Peyer's patch (tissue), 4 donors: ENCODE results near the gene BRPF1. TPM values are rescaled to one million over a fixed set of nuclear protein-coding genes. Genes with fewer than 3 reads are reported as not detected.

Experiments
- DNase-seq, 3 donors: peaks; one replicate each; pipeline ENCODE4 v3.0.0-alpha.2; 2017 to 2019
- H3K27ac ChIP-seq, 4 donors: fragments of 200-600 bp; sonication (generic); one replicate each; pipeline ENCODE4 v1.5.1; 2016 to 2019
- H3K27me3 ChIP-seq, 2 donors: fragments of 200-600 bp; sonication (generic); one replicate each; pipeline ENCODE4 v1.5.1; 2019
- H3K36me3 ChIP-seq, 3 donors: fragments of 200-600 bp; sonication (generic); one replicate each; pipeline ENCODE4 v1.5.1; 2016 to 2019
- H3K4me1 ChIP-seq, 4 donors: fragments of 200-600 bp; sonication (generic); one replicate each; pipeline ENCODE4 v1.5.1; 2016 to 2019
- H3K4me3 ChIP-seq, 4 donors: fragments of 200-600 bp; sonication (generic); 1 replicate in 3 of 4; 2 replicates in 1 of 4; pipeline ENCODE4 v1.5.1; 2016 to 2019; ENCODE audit warnings: mild to moderate bottlenecking in 1 of 4
- H3K9me3 ChIP-seq, 4 donors: fragments of 200-600 bp; sonication (generic); one replicate each; pipeline ENCODE4 v1.5.1; 2016 to 2019; ENCODE audit warnings: mild to moderate bottlenecking in 1 of 4
- POLR2A ChIP-seq, 2 donors: fragments of 450-650 bp; IDR thresholded peaks; one replicate each; pipeline ENCODE4 v1.5.1; 2017; ENCODE audit warnings: antibody characterized with exemption in 2 of 2, mild to moderate bottlenecking in 2 of 2, moderate library complexity in 2 of 2
- total RNA-seq, 4 donors: library from RNA; depleted of rRNA; stranded (reverse); fragments of >200 nt; gene quantifications; one replicate each; pipeline ENCODE4 v1.1.0, GENCODE V29; 2016
- TF ChIP-seq, protein P1 (sequence below), 6 experiments: fragments of 450-650 bp in 4 of 6; fragments of 200-600 bp in 2 of 6; sonication (generic) in 1 of 6; IDR thresholded peaks; one replicate each; pipeline ENCODE4 v1.5.1; 2017 to 2019; ENCODE audit warnings: antibody characterized with exemption in 6 of 6, mild to moderate bottlenecking in 3 of 6, moderate library complexity in 1 of 6

BRPF1 gene
- total RNA-seq, 4 donors from 2014 or later = 16.8 to 43.7 (median 25.6) TPM

DNA sequence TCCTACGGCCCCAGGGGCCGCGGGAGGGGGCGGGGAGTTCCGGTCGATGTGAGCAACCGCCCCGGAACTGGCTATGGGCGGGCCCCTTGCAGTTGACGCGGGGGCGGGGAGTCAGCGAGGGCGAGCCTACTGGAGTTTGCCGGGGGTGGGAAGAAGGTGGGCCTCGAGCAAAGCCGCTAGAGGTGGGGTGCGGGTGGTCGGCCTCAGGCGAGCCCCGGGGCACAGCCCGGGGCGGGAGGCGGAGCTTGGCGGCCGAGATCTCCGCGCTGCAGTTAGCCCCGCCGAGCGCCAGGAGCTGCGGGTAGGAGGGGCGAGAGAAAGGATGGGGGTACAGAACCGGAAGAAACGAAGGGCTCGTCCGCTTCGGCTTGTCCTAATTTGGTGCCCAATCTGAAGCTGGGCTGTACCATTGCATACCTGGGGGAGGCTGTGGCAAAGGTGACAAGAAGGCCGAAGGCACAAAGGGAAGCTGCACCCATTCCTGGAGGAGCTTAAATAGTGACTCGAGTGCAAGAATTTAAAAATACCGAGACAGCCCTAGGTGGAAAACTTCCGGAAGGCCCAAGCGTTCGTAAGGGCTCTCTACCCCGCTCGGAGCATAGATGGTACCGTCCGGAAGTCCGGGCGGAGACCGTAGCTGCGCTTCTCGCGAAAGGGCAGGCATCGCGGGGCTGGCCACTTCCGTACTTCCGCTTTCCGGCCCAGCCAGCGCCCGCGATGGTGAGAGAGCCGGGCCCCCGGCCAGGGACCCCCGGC lies 61.0 kb downstream of the BRPF1 start, which contains the start of the genes ARPC4 and TADA3:
TSS of gene ARPC4 (plus strand) at position 678 of the 756 bp plus-strand sequence. CDS start at position 718, 40 bp downstream.
TSS of gene TADA3 (minus strand) at position 69 of the 756 bp plus-strand sequence. CDS start 1,007 bp downstream, outside the sequence.
- peak; percentile 44 to 59 for TF ChIP-seq POLR2A (IDR thresholded peaks at IDR 0.05)
- TF ChIP-seq, protein P1, sequence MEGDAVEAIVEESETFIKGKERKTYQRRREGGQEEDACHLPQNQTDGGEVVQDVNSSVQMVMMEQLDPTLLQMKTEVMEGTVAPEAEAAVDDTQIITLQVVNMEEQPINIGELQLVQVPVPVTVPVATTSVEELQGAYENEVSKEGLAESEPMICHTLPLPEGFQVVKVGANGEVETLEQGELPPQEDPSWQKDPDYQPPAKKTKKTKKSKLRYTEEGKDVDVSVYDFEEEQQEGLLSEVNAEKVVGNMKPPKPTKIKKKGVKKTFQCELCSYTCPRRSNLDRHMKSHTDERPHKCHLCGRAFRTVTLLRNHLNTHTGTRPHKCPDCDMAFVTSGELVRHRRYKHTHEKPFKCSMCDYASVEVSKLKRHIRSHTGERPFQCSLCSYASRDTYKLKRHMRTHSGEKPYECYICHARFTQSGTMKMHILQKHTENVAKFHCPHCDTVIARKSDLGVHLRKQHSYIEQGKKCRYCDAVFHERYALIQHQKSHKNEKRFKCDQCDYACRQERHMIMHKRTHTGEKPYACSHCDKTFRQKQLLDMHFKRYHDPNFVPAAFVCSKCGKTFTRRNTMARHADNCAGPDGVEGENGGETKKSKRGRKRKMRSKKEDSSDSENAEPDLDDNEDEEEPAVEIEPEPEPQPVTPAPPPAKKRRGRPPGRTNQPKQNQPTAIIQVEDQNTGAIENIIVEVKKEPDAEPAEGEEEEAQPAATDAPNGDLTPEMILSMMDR (IDR thresholded peaks at IDR 0.05) = peak in 3 of 6 experiments; percentile 33 to 44 (median 38)
- Histone ChIP-seq H3K4me1 (peaks cover 0 to 31% (median 13%) of the 10 kb centered on the region in 4 donors), H3K36me3 (peaks cover 0 to 48% (median 0%) of the 10 kb centered on the region in 3 donors), H3K27ac (peak within 1 kb of the TSS; percentile 94 to 97 (median 96)), H3K27me3 (no peaks in the 10 kb centered on the region), H3K9me3 (no peaks in the 10 kb centered on the region), H3K4me3 (peak within 1 kb of the TSS; percentile 81 to 94 (median 89))
- DNase-seq = peak; percentile 95 to 97 (median 95)

DNA sequence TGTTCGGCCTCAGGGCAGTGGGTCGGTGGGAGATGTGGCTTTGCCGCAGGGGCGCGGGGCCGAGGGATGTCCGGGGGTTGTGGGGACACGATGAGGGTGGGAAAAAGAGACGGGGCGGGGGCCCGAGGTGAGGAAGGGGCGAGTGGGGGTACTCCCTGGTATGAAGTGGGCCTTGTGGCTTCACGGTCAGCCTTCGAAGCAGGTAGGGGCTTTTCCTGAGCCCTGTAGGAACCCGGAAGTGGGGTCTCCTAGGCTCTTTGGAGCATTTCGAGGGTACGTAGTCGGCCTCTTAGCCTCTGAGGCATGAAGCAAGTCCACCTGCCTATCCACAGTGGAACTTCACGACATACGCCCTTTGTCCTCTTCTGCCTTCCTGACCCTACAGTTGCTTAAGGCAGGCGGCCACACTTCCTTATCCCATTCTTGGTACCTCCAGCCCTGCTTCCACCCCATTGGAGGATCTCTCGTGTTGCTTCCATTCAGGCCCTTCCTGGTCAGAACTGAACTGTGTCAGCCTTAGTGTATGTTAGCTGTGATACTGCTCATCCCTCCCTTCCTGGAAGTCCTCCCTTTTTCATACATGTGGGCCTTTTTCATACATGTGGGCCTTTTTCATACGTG lies 61.7 kb downstream of the BRPF1 start:
- no peak for TF ChIP-seq POLR2A (IDR thresholded peaks at IDR 0.05)
- TF ChIP-seq, protein P1 (IDR thresholded peaks at IDR 0.05) = peak in 1 of 6 experiments; percentile 23

GRCh38 chr3:9794400-9794799 lies 62.9 kb downstream of the BRPF1 start:
- Histone ChIP-seq H3K36me3 (peaks cover 0 to 49% (median 0%) of the 10 kb centered on the region in 3 donors), H3K4me3 (peak overlapping the region in 1 of 4 donors; percentile 94), H3K27me3 (no peaks in the 10 kb centered on the region), H3K9me3 (no peaks in the 10 kb centered on the region), H3K4me1 (peaks cover 0 to 31% (median 13%) of the 10 kb centered on the region in 4 donors), H3K27ac (peak overlapping the region in 1 of 4 donors; percentile 65)
- TF ChIP-seq, protein P1 (IDR thresholded peaks at IDR 0.05) = no peak
- DNase-seq = peak in 1 of 3 donors; percentile 11

More for the DNA sequence above, 61.7 kb downstream of the BRPF1 start:
- Histone ChIP-seq H3K9me3 (no peaks in the 10 kb centered on the region), H3K4me1 (peaks cover 0 to 31% (median 13%) of the 10 kb centered on the region in 4 donors), H3K27me3 (no peaks in the 10 kb centered on the region), H3K4me3 (peak overlapping the region; percentile 81 to 94 (median 89)), H3K27ac (peak overlapping the region; percentile 94 to 97 (median 96)), H3K36me3 (peaks cover 0 to 49% (median 0%) of the 10 kb centered on the region in 3 donors)
- peak in 1 of 3 donors; percentile 67 for DNase-seq

DNA sequence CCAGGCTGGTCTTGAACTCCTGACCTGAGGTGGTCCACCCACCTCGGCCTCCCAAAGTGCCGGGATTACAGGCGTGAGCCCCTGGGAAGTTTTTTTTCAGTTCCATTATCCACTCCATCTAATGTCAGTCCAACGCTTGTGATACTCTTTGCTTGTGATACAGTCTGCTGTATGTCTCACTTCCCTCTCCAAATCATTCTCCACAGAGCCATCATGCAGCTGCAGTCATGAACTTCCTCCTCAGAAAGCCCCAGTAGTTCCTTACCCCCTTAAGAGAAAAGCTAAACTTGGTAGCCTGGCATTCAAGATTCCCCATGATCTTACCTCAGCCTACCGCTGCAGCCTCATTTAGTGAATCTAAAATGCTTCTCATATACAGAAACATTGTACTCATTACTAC lies 63.7 kb downstream of the BRPF1 start:
- peak in 1 of 3 donors; percentile 0 for DNase-seq
- no peaks in the 10 kb centered on the region for H3K27me3 ChIP-seq
- no peak overlapping the region for H3K4me3 ChIP-seq
- peaks cover 0 to 31% (median 13%) of the 10 kb centered on the region in 4 donors for H3K4me1 ChIP-seq
- H3K27ac ChIP-seq = peak overlapping the region in 1 of 4 donors; percentile 65
- peaks cover 0 to 49% (median 0%) of the 10 kb centered on the region in 3 donors for H3K36me3 ChIP-seq
- no peak for TF ChIP-seq POLR2A (IDR thresholded peaks at IDR 0.05)
- TF ChIP-seq, protein P1 (IDR thresholded peaks at IDR 0.05) = no peak
- H3K9me3 ChIP-seq = no peaks in the 10 kb centered on the region

- H3K36me3 ChIP-seq = peaks cover 0 to 61% (median 0%) of the 10 kb centered on the region in 3 donors
- H3K27ac ChIP-seq = no peak overlapping the region
- no peaks in the 10 kb centered on the region for H3K9me3 ChIP-seq
- no peak overlapping the region for H3K4me3 ChIP-seq
- H3K27me3 ChIP-seq = no peaks in the 10 kb centered on the region
- TF ChIP-seq, protein P1 (IDR thresholded peaks at IDR 0.05) = no peak
- no peak for TF ChIP-seq POLR2A (IDR thresholded peaks at IDR 0.05)
- peak in 1 of 3 donors; percentile 15 for DNase-seq
- peaks cover 0 to 19% (median 11%) of the 10 kb centered on the region in 4 donors for H3K4me1 ChIP-seq
Observed at GRCh38 chr3:9797196-9797945, 65.8 kb downstream of the BRPF1 start.
